ENCODE results near the gene SYT2.

GRCh38 chr1:202627841-202628565 lies 82.3 kb downstream of the SYT2 start:
- TF ChIP-seq, protein P1, sequence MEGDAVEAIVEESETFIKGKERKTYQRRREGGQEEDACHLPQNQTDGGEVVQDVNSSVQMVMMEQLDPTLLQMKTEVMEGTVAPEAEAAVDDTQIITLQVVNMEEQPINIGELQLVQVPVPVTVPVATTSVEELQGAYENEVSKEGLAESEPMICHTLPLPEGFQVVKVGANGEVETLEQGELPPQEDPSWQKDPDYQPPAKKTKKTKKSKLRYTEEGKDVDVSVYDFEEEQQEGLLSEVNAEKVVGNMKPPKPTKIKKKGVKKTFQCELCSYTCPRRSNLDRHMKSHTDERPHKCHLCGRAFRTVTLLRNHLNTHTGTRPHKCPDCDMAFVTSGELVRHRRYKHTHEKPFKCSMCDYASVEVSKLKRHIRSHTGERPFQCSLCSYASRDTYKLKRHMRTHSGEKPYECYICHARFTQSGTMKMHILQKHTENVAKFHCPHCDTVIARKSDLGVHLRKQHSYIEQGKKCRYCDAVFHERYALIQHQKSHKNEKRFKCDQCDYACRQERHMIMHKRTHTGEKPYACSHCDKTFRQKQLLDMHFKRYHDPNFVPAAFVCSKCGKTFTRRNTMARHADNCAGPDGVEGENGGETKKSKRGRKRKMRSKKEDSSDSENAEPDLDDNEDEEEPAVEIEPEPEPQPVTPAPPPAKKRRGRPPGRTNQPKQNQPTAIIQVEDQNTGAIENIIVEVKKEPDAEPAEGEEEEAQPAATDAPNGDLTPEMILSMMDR (IDR thresholded peaks at IDR 0.05): no peak
- TF ChIP-seq EP300 (IDR thresholded peaks at IDR 0.05) (no peak), POLR2A (IDR thresholded peaks at IDR 0.05) (no peak)
